B cell (primary cell): ENCODE data around the gene PALM3. TPM values are rescaled to one million over a fixed set of nuclear protein-coding genes. Genes with fewer than 3 reads are reported as not detected.
"Not testable (repeated sequence)": the region's sequence is repeated elsewhere in the genome, so short reads cannot be mapped to it uniquely, and the experiment has no call there.

Source experiments
- ATAC-seq: fragments of 200-7000 bp; cut with Tn5 transposase; one replicate; pipeline ENCODE4 v1.10.0; 2021; ENCODE audit warnings: low read depth, mild to moderate bottlenecking, moderate number of reproducible peaks, moderate library complexity
- CTCF ChIA-PET: fragments of 350-600 bp; sonication (Branson Sonifier 250); formaldehyde crosslinking; loops from one replicate; lab custom pipeline; 2021; ENCODE audit warnings: antibody characterized with exemption, inconsistent platforms; lab: Charles Lee
- POLR2A ChIA-PET: fragments of 350-600 bp; sonication (Branson Sonifier 250); formaldehyde crosslinking; loops from one replicate; lab custom pipeline; 2021; ENCODE audit warnings: antibody characterized with exemption; lab: Charles Lee
- DNase-seq: peaks from one replicate; pipeline ENCODE4 v3.0.0; 2013
- H2AFZ ChIP-seq: 2 replicates; pipeline ENCODE4 v1.6.1; 2012; ENCODE audit warnings: mild to moderate bottlenecking, low read depth, low read length; ENCODE audit not compliant: insufficient read depth, poor library complexity, severe bottlenecking
- H3K27ac ChIP-seq, 2 donors: 1 replicate in 1 of 2; 2 replicates in 1 of 2; pipeline ENCODE4 v1.5.1; 2012 to 2013; ENCODE audit warnings: low read length in 2 of 2, mild to moderate bottlenecking in 2 of 2, moderate library complexity in 1 of 2
- H3K27me3 ChIP-seq, 4 experiments: fragments of 200-600 bp in 1 of 4; sonication (generic) in 1 of 4; replicated peaks in 1 of 4; 1 replicate in 2 of 4; 2 replicates in 2 of 4; pipeline versions ENCODE4 v1.6.1 to v1.7.0; 2013 to 2016; ENCODE audit warnings: low read length in 3 of 4, mild to moderate bottlenecking in 2 of 4, mixed read lengths in 1 of 4, moderate library complexity in 1 of 4; ENCODE audit not compliant: insufficient read depth in 4 of 4, control insufficient read depth in 3 of 4; ENCODE audit errors: control extremely low read depth in 1 of 4
- H3K36me3 ChIP-seq, 2 experiments: replicated peaks in 1 of 2; 1 replicate in 1 of 2; 2 replicates in 1 of 2; pipeline versions ENCODE4 v1.6.1 to v1.7.1; 2013; ENCODE audit warnings: low read length in 1 of 2; ENCODE audit not compliant: insufficient read depth in 2 of 2, control insufficient read depth in 1 of 2; ENCODE audit errors: control extremely low read depth in 1 of 2, extremely low read depth in 1 of 2
- H3K4me1 ChIP-seq, 2 donors: fragments of 200-600 bp in 1 of 2; sonication (generic) in 1 of 2; 1 replicate in 1 of 2; 2 replicates in 1 of 2; pipeline versions ENCODE4 v1.5.1 to v1.6.1; 2013 to 2017; ENCODE audit warnings: low read length in 2 of 2; ENCODE audit not compliant: control insufficient read depth in 2 of 2, insufficient read depth in 2 of 2
- H3K4me2 ChIP-seq: replicated peaks from 2 replicates; pipeline ENCODE3; 2012; ENCODE audit warnings: mild to moderate bottlenecking, low read depth, low read length; ENCODE audit not compliant: poor library complexity, severe bottlenecking
- H3K4me3 ChIP-seq, 5 experiments: fragments of 200-600 bp in 1 of 5; sonication (generic) in 1 of 5; 1 replicate in 3 of 5; 2 replicates in 2 of 5; pipeline versions ENCODE4 v1.5.1 to v1.7.0; 2011 to 2016; ENCODE audit warnings: low read length in 4 of 5, mild to moderate bottlenecking in 4 of 5, low read depth in 2 of 5, control low read depth in 1 of 5, moderate library complexity in 1 of 5; ENCODE audit not compliant: insufficient read depth in 1 of 5; ENCODE audit errors: control extremely low read depth in 1 of 5, extremely low read depth in 1 of 5
- H3K79me2 ChIP-seq: fragments of 200-600 bp; sonication (generic); one replicate; pipeline ENCODE4 v1.6.0; 2016; ENCODE audit warnings: low read length; ENCODE audit not compliant: control insufficient read depth, insufficient read depth
- H3K9ac ChIP-seq: fragments of 200-600 bp; sonication (generic); 2 replicates; pipeline ENCODE4 v1.6.1; 2017; ENCODE audit warnings: mild to moderate bottlenecking, low read length, moderate library complexity
- H3K9me3 ChIP-seq, 3 donors: one replicate each; pipeline versions ENCODE4 v1.6.1 to v1.7.1; 2013; ENCODE audit warnings: low read length in 2 of 3; ENCODE audit not compliant: control insufficient read depth in 2 of 3, insufficient read depth in 1 of 3; ENCODE audit errors: control extremely low read depth in 1 of 3
- H4K20me1 ChIP-seq: 2 replicates; pipeline ENCODE4 v1.6.0; 2012; ENCODE audit warnings: mild to moderate bottlenecking, low read length; ENCODE audit not compliant: insufficient read depth, control insufficient read depth, poor library complexity, severe bottlenecking
- H3K27ac Mint-ChIP-seq: one replicate; pipeline ENCODE4 v1.8.0; 2021; ENCODE audit warnings: mixed read lengths
- H3K27me3 Mint-ChIP-seq: one replicate; pipeline ENCODE4 v1.8.0; 2021; ENCODE audit warnings: mixed read lengths
- H3K4me1 Mint-ChIP-seq: one replicate; pipeline ENCODE4 v1.8.0; 2021; ENCODE audit warnings: mixed read lengths
- H3K4me3 Mint-ChIP-seq: one replicate; pipeline ENCODE4 v1.8.0; 2021; ENCODE audit warnings: mixed read lengths
- H3K9me3 Mint-ChIP-seq: one replicate; pipeline ENCODE4 v1.8.0; 2022; ENCODE audit warnings: mixed read lengths; ENCODE audit not compliant: insufficient read depth
- CTCF ChIP-seq: fragments of 200-600 bp; IDR thresholded peaks from one replicate; pipeline ENCODE4 v1.8.0; 2022; ENCODE audit warnings: antibody characterized with exemption, mild to moderate bottlenecking
- EZH2 ChIP-seq: IDR thresholded peaks from 2 replicates; pipeline ENCODE4 v1.6.1; 2012; ENCODE audit warnings: borderline replicate concordance, low read depth, mild to moderate bottlenecking, moderate library complexity, low read length; ENCODE audit not compliant: insufficient read depth, poor library complexity, severe bottlenecking
- WGBS: methylation state at CpG from one replicate; pipeline ENCODE4 v1.1.5; 2013; ENCODE audit warnings: missing lambda C conversion rate; ENCODE audit not compliant: insufficient coverage; 5-methylcytosine and 5-hydroxymethylcytosine counted together
- intact Hi-C: fragments of 100-400 bp; cut with micrococcal nuclease; formaldehyde crosslinking; loops from one replicate; pipeline ENCODE4 v1.10.0; 2022
- polyA plus RNA-seq: library from polyadenylated mRNA; depleted of rRNA; stranded (reverse); fragments of >200 nt; gene quantifications from 2 replicates; pipeline ENCODE4 v1.2.3, GENCODE V29; 2012
- total RNA-seq, 2 donors: library from RNA; stranded (reverse); fragments of 120-200 nt in 1 of 2; gene quantifications; 1 replicate in 1 of 2; 2 replicates in 1 of 2; pipeline versions ENCODE4 v1.2.3 to v1.2.4, GENCODE V29; 2013 to 2022

PALM3 gene
- total and polyA plus RNA-seq, 2 donors (not counting 1 experiment from before 2014, with no cell fraction given), result not detected

- intact Hi-C loops, result no loop called here
- H3K9me3 ChIP-seq, result peaks cover 0 to 11% (median 2%) of the 10 kb centered on the region in 3 donors
- peaks cover 20% of the 10 kb centered on the region for H4K20me1 ChIP-seq
- H3K9ac ChIP-seq, result no peak overlapping the region
- H3K9me3 Mint-ChIP-seq, result no peaks in the 10 kb centered on the region
- no peak overlapping the region for H3K27ac ChIP-seq
- DNase-seq, result no peak
- POLR2A ChIA-PET, result interaction anchor here (0.6 to 0.7 kb wide), 2 partner anchors 9 to 37 kb away, joined by 3 to 6 read pairs; no protein-coding TSS in a partner anchor
- H3K36me3 ChIP-seq, result peaks cover 9 to 44% of the 10 kb centered on the region in 2 experiments
- peaks cover 6% of the 10 kb centered on the region for H3K27me3 Mint-ChIP-seq
- peaks cover 2 to 5% of the 10 kb centered on the region in 2 donors for H3K4me1 ChIP-seq
- H2AFZ ChIP-seq, result no peak overlapping the region
- peaks cover 0 to 12% (median 6%) of the 10 kb centered on the region in 4 experiments for H3K27me3 ChIP-seq
- TF ChIP-seq CTCF (no peak), EZH2 (no peak)
- H3K79me2 ChIP-seq, result no peaks in the 10 kb centered on the region
- CTCF ChIA-PET, result interaction anchor here (0.5 to 2.0 kb wide), 7 partner anchors 9 to 308 kb away, joined by 3 to 8 read pairs (median 3); partner anchors contain the start of gene MISP3
- H3K4me3 ChIP-seq, result no peak overlapping the region
- ATAC-seq, result no peak
- H3K4me3 Mint-ChIP-seq, result no peak overlapping the region
- no peak overlapping the region for H3K4me2 ChIP-seq
- peaks cover 4% of the 10 kb centered on the region for H3K4me1 Mint-ChIP-seq
- no peak overlapping the region for H3K27ac Mint-ChIP-seq
- WGBS, result 97% methylated on average over 4 of the region's 6 CpGs
Measured at GRCh38 chr19:14052470-14052869, 9.4 kb downstream of the PALM3 start.

- H2AFZ ChIP-seq, result no peak overlapping the region
- DNase-seq, result no peak
- POLR2A ChIA-PET, result interaction anchor here (0.8 kb wide), 1 partner anchor 243 kb away, joined by 7 read pairs; no protein-coding TSS in a partner anchor
- H3K4me2 ChIP-seq, result no peak overlapping the region
- H3K9me3 ChIP-seq, result peaks cover 0 to 11% (median 2%) of the 10 kb centered on the region in 3 donors
- H3K4me1 ChIP-seq, result peaks cover 0 to 2% of the 10 kb centered on the region in 2 donors
- no peak for TF ChIP-seq EZH2
- no peak for TF ChIP-seq CTCF
- no peaks in the 10 kb centered on the region for H3K9me3 Mint-ChIP-seq
- peaks cover 20% of the 10 kb centered on the region for H4K20me1 ChIP-seq
- no peak overlapping the region for H3K4me3 ChIP-seq
- peaks cover 0 to 8% (median 4%) of the 10 kb centered on the region in 4 experiments for H3K27me3 ChIP-seq
- intact Hi-C loops, result no loop called here
- no peak overlapping the region for H3K27ac Mint-ChIP-seq
- no peak overlapping the region for H3K4me3 Mint-ChIP-seq
- H3K79me2 ChIP-seq, result no peaks in the 10 kb centered on the region
- no peak overlapping the region for H3K27ac ChIP-seq
- H3K27me3 Mint-ChIP-seq, result peaks cover 5% of the 10 kb centered on the region
- H3K4me1 Mint-ChIP-seq, result peaks cover 3% of the 10 kb centered on the region
- peaks cover 9 to 44% of the 10 kb centered on the region in 2 experiments for H3K36me3 ChIP-seq
- ATAC-seq, result no peak
- 83% methylated on average over 7 of the region's 9 CpGs for whole genome bisulfite sequencing
- CTCF ChIA-PET, result interaction anchor here (0.5 to 2.0 kb wide), 5 partner anchors 8 to 308 kb away, joined by 3 to 8 read pairs (median 3); partner anchors contain the start of gene MISP3
- no peak overlapping the region for H3K9ac ChIP-seq
Measured at GRCh38 chr19:14051980-14052379, 9.9 kb downstream of the PALM3 start.

GRCh38 chr19:14050961-14051360, 10.9 kb downstream of the PALM3 start:
- H3K27ac Mint-ChIP-seq, H3K4me1 ChIP-seq, ATAC-seq, H3K79me2 ChIP-seq, H3K4me1 Mint-ChIP-seq, H3K4me3 ChIP-seq, DNase-seq, H3K27me3 ChIP-seq, H3K4me2 ChIP-seq, H3K9me3 Mint-ChIP-seq, H3K27ac ChIP-seq, H3K4me3 Mint-ChIP-seq, intact Hi-C loops, H2AFZ ChIP-seq, H3K9ac ChIP-seq, H3K27me3 Mint-ChIP-seq: not testable (repeated sequence)
- ChIA-PET CTCF (interaction anchor here (1.1 kb wide), 1 partner anchor 18 kb away, joined by 4 read pairs; no protein-coding TSS in a partner anchor), POLR2A (interaction anchor here (0.7 to 0.8 kb wide), 2 partner anchors 168 to 244 kb away, joined by 7 to 9 read pairs; no protein-coding TSS in a partner anchor)
- peaks cover 9 to 47% of the 10 kb centered on the region in 2 experiments for H3K36me3 ChIP-seq
- peaks cover 0 to 11% (median 2%) of the 10 kb centered on the region in 3 donors for H3K9me3 ChIP-seq
- 99% methylated on average over 7 of the region's 11 CpGs for WGBS
- H4K20me1 ChIP-seq, result peaks cover 20% of the 10 kb centered on the region
